Upper lobe of left lung (tissue), 4 donors: Measurements from ENCODE around the gene FLT4.

Experiments used
- CTCF ChIP-seq, 6 experiments: fragments of 450-650 bp in 4 of 6; fragments of 200-600 bp in 2 of 6; sonication (generic) in 2 of 6; IDR thresholded peaks; one replicate each; pipeline ENCODE4 v1.5.1; 2016 to 2019; ENCODE audit warnings: antibody characterized with exemption in 6 of 6
- POLR2AphosphoS5 ChIP-seq, 2 donors: sonication (generic); formaldehyde crosslinking; IDR thresholded peaks; one replicate each; pipeline ENCODE4 v1.5.1; 2017; ENCODE audit warnings: antibody characterized with exemption in 2 of 2

GRCh38 chr5:180690562-180690961 lies 41.2 kb upstream of the FLT4 start:
- no peak for TF ChIP-seq POLR2AphosphoS5 (IDR thresholded peaks at IDR 0.05)
- TF ChIP-seq CTCF (IDR thresholded peaks at IDR 0.05) = no peak
